Right kidney (tissue), 1 donor: ENCODE results near the gene DOCK2.
"Not testable (repeated sequence)": the region's sequence is repeated elsewhere in the genome, so short reads cannot be mapped to it uniquely, and the experiment has no call there.

Experiments
- DNase-seq: peaks from one replicate; pipeline ENCODE4 v3.0.0-alpha.2; 2016

DOCK2 gene

DNA sequence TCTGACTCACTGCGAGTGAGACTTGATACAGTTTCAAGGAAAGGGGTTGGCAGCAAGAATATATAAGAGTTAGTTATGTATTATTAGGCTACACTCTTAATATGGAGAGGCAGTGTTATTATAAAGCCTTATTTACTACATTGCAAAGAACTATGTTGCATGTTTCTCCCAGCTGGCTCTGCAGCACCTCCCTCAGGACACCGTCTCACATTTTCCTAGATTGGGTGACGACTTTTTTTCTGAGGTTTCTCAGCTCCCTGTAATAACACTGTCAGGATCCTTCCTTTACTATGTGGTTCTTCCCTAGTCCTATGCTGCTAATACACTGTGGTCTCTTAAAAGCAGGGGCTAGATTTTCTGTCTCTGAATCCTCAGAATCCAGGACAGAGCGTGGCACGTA lies 189.5 kb downstream of the DOCK2 start:
- DNase-seq = no peak

DNA sequence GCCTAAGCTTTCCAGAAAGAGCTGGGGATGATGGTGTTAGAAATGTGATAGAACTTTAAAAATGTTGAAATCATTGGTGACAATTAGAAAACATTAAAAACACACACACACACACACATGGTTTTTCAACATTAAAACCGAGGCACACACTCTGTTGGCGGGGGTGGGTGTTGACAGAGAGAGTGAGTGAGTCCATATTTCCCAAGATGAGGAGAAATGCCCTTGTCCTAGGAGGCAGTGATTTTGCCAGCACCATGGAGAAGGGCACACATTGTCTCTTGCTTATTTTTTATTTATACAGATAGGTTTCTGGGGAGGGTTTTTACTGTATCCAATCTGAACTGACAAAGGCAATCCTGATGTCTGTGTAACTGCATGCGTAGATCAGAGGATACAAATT lies 190.7 kb downstream of the DOCK2 start:
- no peak for DNase-seq

DNA sequence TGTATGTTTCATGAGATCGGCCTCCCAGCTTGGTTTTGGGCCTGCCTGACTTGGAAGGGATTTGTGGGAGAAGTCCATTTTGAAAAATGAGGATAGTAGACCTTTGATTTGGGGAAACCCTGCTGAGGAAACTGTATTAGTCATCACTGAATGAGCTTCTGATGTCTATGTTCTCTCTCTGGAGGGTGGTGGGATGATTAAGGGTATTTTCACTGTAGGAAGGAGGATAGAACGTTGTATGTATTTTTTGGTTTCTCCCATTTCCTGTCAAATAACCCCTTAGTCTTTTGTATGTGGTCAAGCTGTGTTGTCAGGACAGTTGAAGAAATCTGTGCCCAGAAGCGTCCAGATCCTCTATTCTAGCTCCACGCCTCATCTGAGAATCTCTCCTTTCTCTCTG lies 191.3 kb downstream of the DOCK2 start:
- DNase-seq = no peak

GRCh38 chr5:169831331-169831730 lies 194.3 kb downstream of the DOCK2 start:
- DNase-seq = no peak

GRCh38 chr5:169832304-169832703 lies 195.2 kb downstream of the DOCK2 start:
- no peak for DNase-seq

DNA sequence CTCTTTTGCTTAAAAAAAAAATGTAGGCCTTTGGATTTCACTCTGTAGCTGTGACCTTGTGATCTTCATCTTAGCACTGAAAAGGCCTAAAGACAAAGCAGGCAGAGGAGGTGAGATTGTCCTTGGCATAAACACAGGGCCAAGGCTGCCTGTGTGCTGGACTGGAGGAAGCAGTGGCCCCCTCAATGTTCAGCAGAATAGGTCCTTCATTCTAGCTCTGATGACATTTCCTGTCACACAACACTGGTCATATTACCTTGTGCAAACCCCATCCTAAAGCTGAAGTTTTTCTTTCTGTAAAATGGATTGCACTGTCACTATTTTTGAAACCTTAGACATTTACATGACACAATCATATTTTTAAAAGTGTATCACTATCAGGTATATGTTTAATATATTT lies 195.8 kb downstream of the DOCK2 start:
- DNase-seq = no peak

DNA sequence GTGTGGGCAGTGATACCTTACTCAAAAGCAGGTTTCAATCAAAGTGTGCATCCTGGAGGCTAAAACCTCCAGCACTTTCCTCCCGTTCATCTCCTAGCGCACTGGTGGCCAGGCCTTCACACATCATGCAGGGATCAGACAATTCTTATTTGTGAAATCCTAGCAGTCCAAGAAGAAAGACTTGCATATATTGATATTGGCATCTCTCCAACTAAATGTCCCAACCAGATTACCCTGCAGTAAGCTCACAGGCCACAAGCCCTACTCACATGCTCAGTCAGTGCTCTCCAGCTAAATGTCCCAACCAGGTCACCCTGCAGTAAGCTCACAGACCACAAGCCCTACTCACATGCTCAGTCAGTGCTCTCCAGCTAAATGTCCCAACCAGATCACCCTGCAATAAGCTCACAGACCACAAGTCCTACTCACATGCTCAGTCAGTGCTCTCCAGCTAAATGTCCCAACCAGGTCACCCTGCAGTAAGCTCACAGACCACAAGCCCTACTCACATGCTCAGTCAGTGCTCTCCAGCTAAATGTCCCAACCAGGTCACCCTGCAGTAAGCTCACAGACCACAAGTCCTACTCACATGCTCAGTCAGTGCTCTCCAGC lies 196.7 kb downstream of the DOCK2 start:
- not testable (repeated sequence) for DNase-seq

DNA sequence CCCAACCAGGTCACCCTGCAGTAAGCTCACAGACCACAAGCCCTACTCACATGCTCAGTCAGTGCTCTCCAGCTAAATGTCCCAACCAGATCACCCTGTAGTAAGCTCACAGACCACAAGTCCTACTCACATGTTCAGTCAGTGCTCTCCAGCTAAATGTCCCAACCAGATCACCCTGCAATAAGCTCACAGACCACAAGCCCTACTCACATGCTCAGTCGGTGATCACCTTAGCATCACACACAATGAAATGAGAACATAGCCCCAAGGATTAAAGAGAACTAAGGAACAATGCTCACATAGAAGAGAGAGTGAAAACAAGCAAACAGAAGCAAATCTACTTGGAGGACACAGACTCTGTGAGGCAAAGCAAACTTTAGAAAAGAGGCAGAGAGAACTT lies 197.5 kb downstream of the DOCK2 start:
- DNase-seq = not testable (repeated sequence)

GRCh38 chr5:169836835-169837536 lies 199.9 kb downstream of the DOCK2 start:
- no peak for DNase-seq

DNA sequence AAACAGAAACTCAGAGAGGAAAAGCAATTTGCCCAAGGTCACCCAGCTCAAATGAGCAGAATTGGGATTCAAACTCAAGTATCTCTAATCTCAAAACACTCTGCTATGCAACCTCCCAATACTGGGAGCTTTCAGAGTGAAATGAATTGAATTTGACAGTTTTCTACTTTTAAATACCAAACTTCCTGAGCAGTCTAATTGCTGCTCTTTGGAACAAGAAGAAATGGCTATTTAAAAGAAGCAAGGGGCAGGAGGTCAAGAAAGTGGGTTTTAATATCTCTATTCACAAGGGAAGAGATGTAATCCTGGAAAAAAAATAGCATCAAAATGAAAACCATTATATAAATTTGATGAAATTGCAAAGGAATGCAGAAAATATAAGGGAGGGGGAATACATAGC lies 200.6 kb downstream of the DOCK2 start:
- no peak for DNase-seq

DNA sequence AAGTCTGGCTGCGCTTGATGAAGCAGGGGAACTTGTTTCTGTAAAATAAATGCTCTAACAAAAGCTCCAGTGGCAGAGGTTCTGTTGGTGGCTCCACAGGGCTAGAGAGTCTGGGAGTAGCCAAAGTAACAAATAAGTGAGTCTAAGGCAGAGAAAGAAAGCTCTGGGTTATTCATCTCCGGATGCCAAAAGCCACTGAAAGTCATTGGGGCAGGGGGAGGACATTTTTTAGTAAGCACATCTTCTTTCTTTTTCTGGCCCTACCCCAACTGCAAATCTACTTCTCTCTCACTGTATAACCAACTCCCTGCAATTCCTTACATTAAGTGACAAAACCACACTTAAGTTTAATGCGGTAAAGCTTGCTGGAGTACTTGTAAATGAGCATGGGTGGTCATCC lies 201.6 kb downstream of the DOCK2 start:
- DNase-seq = no peak

DNA sequence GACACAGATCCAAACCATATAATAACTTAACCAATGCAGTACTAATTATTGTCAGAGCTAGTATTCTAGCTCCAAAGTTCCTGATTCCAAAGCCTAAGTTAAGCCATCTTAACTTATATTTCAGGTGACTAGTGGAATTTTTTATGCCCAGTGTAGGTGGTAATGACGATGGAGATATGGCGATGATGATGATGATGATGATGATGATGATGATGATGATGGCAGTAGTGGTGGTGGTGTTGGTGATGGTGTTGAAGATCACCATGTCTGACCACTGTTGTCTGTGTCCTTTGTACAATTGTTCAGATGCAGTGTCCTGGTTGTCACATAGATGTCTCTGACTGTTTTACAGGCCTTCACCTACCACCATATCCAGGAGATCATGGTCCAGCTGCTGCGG lies 203.3 kb downstream of the DOCK2 start:
- no peak for DNase-seq

DNA sequence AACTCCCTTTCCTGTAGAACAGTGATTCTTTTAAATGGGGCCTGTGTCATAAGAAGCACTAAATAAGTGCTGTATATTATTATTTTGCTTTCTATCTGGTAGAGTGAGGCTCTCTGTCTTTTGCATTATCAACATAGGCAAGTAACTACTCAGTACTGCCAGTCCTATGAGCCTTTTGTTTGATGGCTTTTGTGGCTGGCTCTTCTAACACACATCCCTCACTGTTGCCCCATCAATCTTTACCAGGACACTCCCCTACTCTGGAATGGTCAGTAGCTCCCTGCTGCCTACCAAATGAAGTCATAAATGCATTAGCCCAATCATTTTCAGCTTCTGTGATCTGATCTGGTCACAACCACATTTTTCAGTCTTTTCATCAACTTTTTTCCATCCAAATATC lies 205.6 kb downstream of the DOCK2 start:
- DNase-seq = no peak

DNA sequence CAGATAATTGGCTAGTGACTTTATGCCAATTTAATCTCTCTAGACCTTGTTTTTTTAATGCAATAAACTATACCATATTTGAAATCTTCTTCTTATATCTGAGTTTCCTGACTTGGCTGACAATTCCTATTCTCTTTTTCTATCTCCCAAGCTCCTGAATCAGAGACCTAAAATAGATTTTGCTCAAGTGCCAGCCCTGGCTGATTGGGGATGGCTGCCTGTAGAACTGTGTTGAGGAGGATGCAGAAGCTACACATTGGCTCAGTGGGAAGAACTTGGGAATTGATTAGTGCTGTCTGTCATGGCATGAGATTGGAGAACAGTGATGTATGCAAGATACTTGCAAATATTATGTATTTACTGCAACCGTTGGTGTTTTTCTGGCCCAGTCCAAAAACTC lies 210.4 kb downstream of the DOCK2 start:
- DNase-seq = no peak

DNA sequence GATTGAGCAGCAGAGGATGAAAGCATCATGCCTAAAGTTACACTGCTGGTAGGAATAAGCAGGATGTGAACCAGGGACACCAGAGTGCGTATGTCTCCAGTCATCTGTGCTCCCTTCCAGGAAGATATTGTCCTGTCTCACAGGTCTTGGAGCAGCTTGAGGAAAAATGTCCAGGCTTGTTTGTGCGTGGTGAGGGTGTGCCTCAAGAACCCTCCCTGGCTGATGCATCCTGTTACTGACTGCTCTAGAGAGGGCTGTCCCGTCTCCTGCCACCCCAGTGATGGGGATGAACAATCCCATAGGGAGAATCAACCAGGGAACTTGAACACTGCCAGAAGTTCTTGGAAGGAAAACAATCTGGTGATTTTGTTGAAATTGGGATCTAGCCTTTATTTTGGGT lies 211.2 kb downstream of the DOCK2 start:
- no peak for DNase-seq

GRCh38 chr5:169848792-169849191 lies 211.7 kb downstream of the DOCK2 start:
- no peak for DNase-seq

GRCh38 chr5:169850409-169850808 lies 213.3 kb downstream of the DOCK2 start:
- DNase-seq = no peak

DNA sequence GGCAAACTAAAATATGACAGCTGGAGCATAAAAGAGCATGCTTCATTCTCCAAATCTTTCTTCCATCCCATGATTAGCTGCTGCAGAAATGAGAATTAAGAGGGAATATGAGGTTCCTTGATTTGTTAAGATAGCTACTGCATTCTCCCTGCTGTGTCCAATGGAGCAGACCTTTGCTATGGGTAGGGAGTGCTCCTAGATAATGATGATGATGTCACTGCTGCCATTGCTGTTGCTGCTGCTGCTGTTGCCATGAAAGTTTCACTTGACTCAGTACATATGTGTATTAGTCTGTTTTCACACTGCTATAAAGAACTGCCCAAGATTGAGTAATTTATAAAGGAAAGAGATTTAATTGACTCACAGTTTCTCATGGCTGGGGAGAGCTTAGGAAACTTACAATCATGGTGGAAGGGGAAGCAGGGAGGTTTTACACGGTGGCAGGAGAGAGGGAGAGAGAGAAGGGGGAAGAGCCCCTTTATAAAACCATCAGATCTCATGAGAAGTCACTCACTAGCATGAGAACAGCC lies 214.3 kb downstream of the DOCK2 start:
- no peak for DNase-seq

- no peak for DNase-seq
Observed at GRCh38 chr5:169856571-169856970, 219.5 kb downstream of the DOCK2 start.

DNA sequence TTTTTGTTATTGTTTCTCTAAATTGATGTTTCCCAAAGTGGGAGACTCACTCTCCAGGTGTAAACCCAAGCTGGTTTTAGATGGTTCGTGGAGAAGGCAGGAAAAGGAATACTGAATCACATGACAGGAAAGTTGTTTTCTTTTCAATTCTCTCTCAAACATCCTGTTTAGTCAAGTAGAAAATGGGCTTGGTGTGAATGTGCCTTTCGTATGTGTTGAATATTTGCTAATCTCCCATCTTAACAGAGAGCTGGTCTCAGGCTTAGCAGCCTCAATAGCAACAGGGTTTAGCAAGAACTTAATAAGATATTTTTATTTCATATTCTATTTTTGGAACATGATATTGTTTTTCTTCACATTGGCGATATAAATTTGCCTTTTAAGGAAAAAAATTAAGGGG lies 223.5 kb downstream of the DOCK2 start:
- no peak for DNase-seq

- DNase-seq = no peak
Observed at GRCh38 chr5:169861433-169861832, 224.4 kb downstream of the DOCK2 start.

DNA sequence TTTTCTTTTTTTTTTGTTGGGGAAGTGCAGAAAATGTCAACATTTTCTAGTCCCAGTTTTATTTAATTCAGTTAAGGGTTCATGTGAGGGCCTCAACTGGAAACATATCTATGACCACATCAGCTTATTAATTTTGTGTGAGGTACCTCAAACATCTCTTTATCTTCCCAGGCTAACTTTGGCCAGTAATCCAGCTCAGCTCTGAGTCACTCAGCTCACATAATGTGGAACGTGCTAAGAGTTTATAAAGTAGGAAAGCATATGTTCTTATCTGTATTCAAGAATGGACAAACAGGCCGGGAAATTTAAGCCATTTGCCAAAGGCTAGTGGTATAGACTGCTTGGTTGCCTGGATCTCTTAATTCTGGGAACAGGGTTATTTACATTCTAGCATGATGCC lies 224.9 kb downstream of the DOCK2 start:
- DNase-seq = no peak

GRCh38 chr5:169862391-169862811 lies 225.3 kb downstream of the DOCK2 start:
- DNase-seq = no peak

DNA sequence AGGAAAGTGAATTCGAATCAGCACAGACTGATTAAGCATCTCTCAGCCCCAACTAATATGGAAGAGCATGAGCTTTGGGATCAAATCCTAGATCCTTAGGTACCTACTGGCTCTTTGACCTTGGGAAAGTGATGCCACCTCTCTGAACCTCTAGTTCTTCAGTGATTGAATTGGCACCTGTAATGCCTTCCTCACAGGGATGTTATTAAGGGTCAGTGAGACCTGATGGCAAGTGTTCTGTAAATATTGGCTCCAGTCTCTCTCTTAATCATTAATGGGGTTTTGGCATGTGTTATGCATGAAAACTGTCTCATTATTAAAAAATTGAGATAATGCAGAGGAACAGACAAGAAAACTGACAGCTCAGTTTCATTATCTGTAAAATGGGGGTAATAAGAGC lies 227.4 kb downstream of the DOCK2 start:
- DNase-seq = no peak
